ENCODE results near the gene MTMR1. TPM values are rescaled to one million over a fixed set of nuclear protein-coding genes. Genes with fewer than 3 reads are reported as not detected.

Gene MTMR1
- total and polyA plus RNA-seq, 2 donors (not counting 3 experiments of a cell fraction or from before 2014, with no cell fraction given): 17.1 to 20.3 TPM

GRCh38 chrX:150664290-150664689, 28.9 kb upstream of the MTMR1 start:
- no peaks in the 10 kb centered on the region for H3K36me3 ChIP-seq (ENCODE audit: control insufficient read depth in 2 of 2, extremely low read depth in 1 of 2, insufficient read depth in 2 of 2, low read length in 2 of 2)
- H3K9me1 ChIP-seq (replicated peaks; ENCODE audit: control insufficient read depth, extremely low read depth, insufficient read depth, low read length): no peaks in the 10 kb centered on the region
- FAIRE-seq (no peak), DNase-seq (ENCODE audit: low read depth, low spot score) (no peak)
- BruUV-seq (replicated peaks): no TSS peak
- H3K4me2 ChIP-seq (ENCODE audit: insufficient read depth, low read length): no peak overlapping the region
- H3K9me3 ChIP-seq (replicated peaks; ENCODE audit: control insufficient read depth, insufficient read depth, low read length): no peaks in the 10 kb centered on the region
- peaks cover 7% of the 10 kb centered on the region for H3K4me1 ChIP-seq (ENCODE audit: control insufficient read depth, extremely low read depth, insufficient read depth, low read length)
- H4K20me1 ChIP-seq (replicated peaks; ENCODE audit: control insufficient read depth, extremely low read depth, insufficient read depth, low read length): no peaks in the 10 kb centered on the region
- no peak overlapping the region for H3K9ac ChIP-seq (replicated peaks; ENCODE audit: extremely low read depth, insufficient read depth, low read length)
- no peak overlapping the region for H3K4me3 ChIP-seq (replicated peaks in 1 of 3; ENCODE audit: insufficient read depth in 1 of 3, low read depth in 1 of 3, low read length in 3 of 3)
- no peaks in the 10 kb centered on the region for H3K27me3 ChIP-seq (ENCODE audit: control insufficient read depth in 2 of 2, insufficient read depth in 2 of 2, low read length in 2 of 2)
- H3K79me2 ChIP-seq (ENCODE audit: control insufficient read depth, insufficient read depth, low read length): no peaks in the 10 kb centered on the region
- CTCF ChIA-PET: no interaction called here
- intact Hi-C loops (cut with micrococcal nuclease): no loop called here
- dilution Hi-C loops (cut with MboI; ENCODE audit: extremely low pct_ligation_motif_present, low sequenced_read_pairs): no loop called here
- TF ChIP-seq MYC (IDR thresholded peaks at IDR 0.05; ENCODE audit: low read depth, low read length) (no peak), FOS (IDR thresholded peaks at IDR 0.05; ENCODE audit: borderline replicate concordance, insufficient read depth, low read length) (no peak), JUN (IDR thresholded peaks at IDR 0.05; ENCODE audit: borderline replicate concordance, insufficient read depth, insufficient read length, low read depth) (no peak), POLR2AphosphoS5 (IDR thresholded peaks at IDR 0.05; ENCODE audit: insufficient read depth, low read depth, low read length) (no peak)
- no peak overlapping the region for H3K27ac ChIP-seq (ENCODE audit: insufficient read depth, low read depth, low read length)
- POLR2A ChIA-PET: no interaction called here
- no peak overlapping the region for H2AFZ ChIP-seq (ENCODE audit: low read depth, low read length)

- no peak overlapping the region for H3K9ac ChIP-seq (replicated peaks; ENCODE audit: extremely low read depth, insufficient read depth, low read length)
- no peaks in the 10 kb centered on the region for H3K9me1 ChIP-seq (replicated peaks; ENCODE audit: control insufficient read depth, extremely low read depth, insufficient read depth, low read length)
- H3K9me3 ChIP-seq (replicated peaks; ENCODE audit: control insufficient read depth, insufficient read depth, low read length): no peaks in the 10 kb centered on the region
- no peak overlapping the region for H3K4me2 ChIP-seq (ENCODE audit: insufficient read depth, low read length)
- intact Hi-C loops (cut with micrococcal nuclease) (no loop called here), dilution Hi-C loops (cut with MboI; ENCODE audit: extremely low pct_ligation_motif_present, low sequenced_read_pairs) (no loop called here)
- DNase-seq (ENCODE audit: low read depth, low spot score) (no peak), FAIRE-seq (no peak)
- H3K4me3 ChIP-seq (replicated peaks in 1 of 3; ENCODE audit: insufficient read depth in 1 of 3, low read depth in 1 of 3, low read length in 3 of 3): no peak overlapping the region
- no peaks in the 10 kb centered on the region for H3K79me2 ChIP-seq (ENCODE audit: control insufficient read depth, insufficient read depth, low read length)
- H3K27me3 ChIP-seq (ENCODE audit: control insufficient read depth in 2 of 2, insufficient read depth in 2 of 2, low read length in 2 of 2): no peaks in the 10 kb centered on the region
- BruUV-seq (replicated peaks): no TSS peak
- no peak overlapping the region for H3K27ac ChIP-seq (ENCODE audit: insufficient read depth, low read depth, low read length)
- CTCF ChIA-PET: interaction anchor here (1.0 to 1.7 kb wide), 2 partner anchors 10 to 11 kb away, joined by 4 to 5 read pairs; no protein-coding TSS in a partner anchor
- POLR2A ChIA-PET: no interaction called here
- H3K36me3 ChIP-seq (ENCODE audit: control insufficient read depth in 2 of 2, extremely low read depth in 1 of 2, insufficient read depth in 2 of 2, low read length in 2 of 2): peaks cover 0 to 1% of the 10 kb centered on the region in 2 experiments
- no peaks in the 10 kb centered on the region for H3K4me1 ChIP-seq (ENCODE audit: control insufficient read depth, extremely low read depth, insufficient read depth, low read length)
- H2AFZ ChIP-seq (ENCODE audit: low read depth, low read length): no peak overlapping the region
- H4K20me1 ChIP-seq (replicated peaks; ENCODE audit: control insufficient read depth, extremely low read depth, insufficient read depth, low read length): no peaks in the 10 kb centered on the region
- TF ChIP-seq MYC (IDR thresholded peaks at IDR 0.05; ENCODE audit: low read depth, low read length) (no peak), FOS (IDR thresholded peaks at IDR 0.05; ENCODE audit: borderline replicate concordance, insufficient read depth, low read length) (no peak), GATA2 (IDR thresholded peaks at IDR 0.05; ENCODE audit: insufficient read depth, insufficient read length, low read depth, low read length) (no peak), POLR2A (IDR thresholded peaks at IDR 0.05; ENCODE audit: low read depth, low read length) (no peak), POLR2AphosphoS5 (IDR thresholded peaks at IDR 0.05; ENCODE audit: insufficient read depth, low read depth, low read length) (no peak), JUN (IDR thresholded peaks at IDR 0.05; ENCODE audit: borderline replicate concordance, insufficient read depth, insufficient read length, low read depth) (no peak), EZH2 (IDR thresholded peaks at IDR 0.05; ENCODE audit: borderline replicate concordance, low read depth, low read length, severe bottlenecking) (no peak), MAX (IDR thresholded peaks at IDR 0.05; ENCODE audit: insufficient read depth, insufficient read length) (no peak)
- TF ChIP-seq, protein P1, sequence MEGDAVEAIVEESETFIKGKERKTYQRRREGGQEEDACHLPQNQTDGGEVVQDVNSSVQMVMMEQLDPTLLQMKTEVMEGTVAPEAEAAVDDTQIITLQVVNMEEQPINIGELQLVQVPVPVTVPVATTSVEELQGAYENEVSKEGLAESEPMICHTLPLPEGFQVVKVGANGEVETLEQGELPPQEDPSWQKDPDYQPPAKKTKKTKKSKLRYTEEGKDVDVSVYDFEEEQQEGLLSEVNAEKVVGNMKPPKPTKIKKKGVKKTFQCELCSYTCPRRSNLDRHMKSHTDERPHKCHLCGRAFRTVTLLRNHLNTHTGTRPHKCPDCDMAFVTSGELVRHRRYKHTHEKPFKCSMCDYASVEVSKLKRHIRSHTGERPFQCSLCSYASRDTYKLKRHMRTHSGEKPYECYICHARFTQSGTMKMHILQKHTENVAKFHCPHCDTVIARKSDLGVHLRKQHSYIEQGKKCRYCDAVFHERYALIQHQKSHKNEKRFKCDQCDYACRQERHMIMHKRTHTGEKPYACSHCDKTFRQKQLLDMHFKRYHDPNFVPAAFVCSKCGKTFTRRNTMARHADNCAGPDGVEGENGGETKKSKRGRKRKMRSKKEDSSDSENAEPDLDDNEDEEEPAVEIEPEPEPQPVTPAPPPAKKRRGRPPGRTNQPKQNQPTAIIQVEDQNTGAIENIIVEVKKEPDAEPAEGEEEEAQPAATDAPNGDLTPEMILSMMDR (IDR thresholded peaks at IDR 0.05; ENCODE audit: extremely low read depth in 1 of 2, insufficient read depth in 1 of 2, low read depth in 1 of 2, low read length in 2 of 2): no peak
Observed at GRCh38 chrX:150676221-150676620, 17.0 kb upstream of the MTMR1 start.

Measured in endothelial cell of umbilical vein (primary cell).